HG02571 (cell line): Measurements from ENCODE around the gene SULF2.

ENCODE experiments used
- ATAC-seq: cut with Tn5 transposase; IDR thresholded peaks from one replicate; pipeline ENCODE4 v1.9.1; 2021; ENCODE audit warnings: mild to moderate bottlenecking, moderate library complexity; ENCODE audit not compliant: unreplicated experiment

The SULF2 gene

GRCh38 chr20:47765271-47765670, 20.0 kb downstream of the SULF2 start:
- no peak for ATAC-seq

- no peak for ATAC-seq
Observed at GRCh38 chr20:47764154-47764733, 21.0 kb downstream of the SULF2 start.

- no peak for ATAC-seq
Observed at GRCh38 chr20:47762699-47763268, 22.5 kb downstream of the SULF2 start.

GRCh38 chr20:47761482-47762047, 23.7 kb downstream of the SULF2 start:
- ATAC-seq: no peak

GRCh38 chr20:47760686-47761481, 24.4 kb downstream of the SULF2 start:
- ATAC-seq: no peak

GRCh38 chr20:47758517-47759450, 26.5 kb downstream of the SULF2 start:
- no peak for ATAC-seq

- no peak for ATAC-seq
Observed at GRCh38 chr20:47757145-47758035, 27.9 kb downstream of the SULF2 start.

- ATAC-seq: no peak
Observed at GRCh38 chr20:47754946-47755652, 30.2 kb downstream of the SULF2 start.

- ATAC-seq: no peak
Observed at GRCh38 chr20:47754388-47754715, 30.9 kb downstream of the SULF2 start.

- ATAC-seq: no peak
Observed at GRCh38 chr20:47753576-47754387, 31.5 kb downstream of the SULF2 start.

- ATAC-seq: no peak
Observed at GRCh38 chr20:47751449-47751848, 33.8 kb downstream of the SULF2 start.

GRCh38 chr20:47749339-47749738, 35.9 kb downstream of the SULF2 start:
- no peak for ATAC-seq

GRCh38 chr20:47748823-47749222, 36.5 kb downstream of the SULF2 start:
- no peak for ATAC-seq

GRCh38 chr20:47748069-47748468, 37.2 kb downstream of the SULF2 start:
- no peak for ATAC-seq

- ATAC-seq: no peak
Observed at GRCh38 chr20:47747669-47748031, 37.6 kb downstream of the SULF2 start.

GRCh38 chr20:47744803-47745202, 40.5 kb downstream of the SULF2 start:
- no peak for ATAC-seq

- no peak for ATAC-seq
Observed at GRCh38 chr20:47743671-47744070, 41.6 kb downstream of the SULF2 start.
